Measurements from ENCODE around the gene MYBBP1A.

DNA sequence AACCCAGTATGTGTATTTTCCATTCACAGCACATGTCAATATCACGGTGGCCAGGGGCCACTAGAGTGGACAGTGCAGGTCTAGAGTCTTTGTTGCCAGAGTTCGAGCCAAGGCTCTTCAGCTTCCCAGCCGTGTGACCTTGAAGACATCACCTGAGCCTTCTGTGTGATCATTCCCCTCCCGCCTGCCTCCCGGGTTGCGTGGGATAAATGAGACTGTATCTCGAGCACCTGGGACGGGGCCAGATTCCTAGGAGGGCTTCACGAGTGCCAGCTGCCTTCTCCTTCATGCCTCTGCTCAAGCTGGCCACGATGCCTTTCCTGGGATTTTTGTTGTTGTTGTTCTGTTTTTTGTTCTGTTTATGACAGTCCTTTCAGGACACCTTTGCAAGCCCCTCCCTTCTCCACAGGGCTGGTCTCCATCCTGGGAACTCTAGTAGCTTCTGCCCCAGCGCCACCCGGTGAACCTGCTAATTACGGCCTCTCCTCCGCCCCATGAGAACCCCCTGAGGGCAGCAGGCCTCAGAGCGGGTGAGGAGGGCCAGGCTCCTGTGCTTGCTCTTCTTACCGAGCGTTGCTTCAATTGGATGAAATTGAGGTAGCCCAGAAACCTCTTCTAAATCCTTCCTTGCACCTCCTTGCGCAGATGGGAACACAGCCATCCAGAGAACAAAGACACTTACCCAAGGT, 52.6 kb downstream of the MYBBP1A start:
- TF ChIP-seq EP300 (IDR thresholded peaks at IDR 0.05; ENCODE audit: borderline replicate concordance) (no peak), TAF1 (IDR thresholded peaks at IDR 0.05; ENCODE audit: low read depth) (no peak), YY1 (IDR thresholded peaks at IDR 0.05; ENCODE audit: low read depth) (no peak), FOXM1 (IDR thresholded peaks at IDR 0.05; ENCODE audit: borderline replicate concordance, low read depth) (no peak), EGR1 (IDR thresholded peaks at IDR 0.05) (no peak), RAD21 (IDR thresholded peaks at IDR 0.05; ENCODE audit: low read depth) (no peak), ZBTB7A (IDR thresholded peaks at IDR 0.05; ENCODE audit: low read depth) (no peak), CREB1 (IDR thresholded peaks at IDR 0.05; ENCODE audit: low read depth) (no peak), NFIC (IDR thresholded peaks at IDR 0.05) (no peak)
- TF ChIP-seq, protein P1, sequence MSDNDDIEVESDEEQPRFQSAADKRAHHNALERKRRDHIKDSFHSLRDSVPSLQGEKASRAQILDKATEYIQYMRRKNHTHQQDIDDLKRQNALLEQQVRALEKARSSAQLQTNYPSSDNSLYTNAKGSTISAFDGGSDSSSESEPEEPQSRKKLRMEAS (IDR thresholded peaks at IDR 0.05) = no peak

Data from Ishikawa (cell line).